Chondrocyte (in vitro differentiated cells): Measurements from ENCODE around the gene KLF5. TPM values are rescaled to one million over a fixed set of nuclear protein-coding genes. Genes with fewer than 3 reads are reported as not detected.

Experiments used
- DNase-seq: peaks from one replicate; pipeline ENCODE4 v3.0.0; 2021; ENCODE audit warnings: mixed read lengths, low spot score
- H3K27ac Mint-ChIP-seq: one replicate; pipeline ENCODE4 v1.8.0; 2021; ENCODE audit warnings: mild to moderate bottlenecking, moderate library complexity, mixed read lengths; ENCODE audit not compliant: unreplicated experiment
- H3K27me3 Mint-ChIP-seq: 2 replicates; pipeline ENCODE4 v1.8.0; 2021; ENCODE audit warnings: low read depth, mixed read lengths
- H3K36me3 Mint-ChIP-seq: 2 replicates; pipeline ENCODE4 v1.8.0; 2021; ENCODE audit warnings: low read depth, mixed read lengths
- H3K4me1 Mint-ChIP-seq: 2 replicates; pipeline ENCODE4 v1.8.0; 2021; ENCODE audit warnings: low read depth, mild to moderate bottlenecking, mixed read lengths
- H3K4me3 Mint-ChIP-seq: one replicate; pipeline ENCODE4 v1.8.0; 2021; ENCODE audit warnings: mild to moderate bottlenecking, moderate library complexity, mixed read lengths; ENCODE audit not compliant: unreplicated experiment
- H3K9me3 Mint-ChIP-seq: 2 replicates; pipeline ENCODE4 v1.8.0; 2021; ENCODE audit warnings: low read depth, mixed read lengths
- total RNA-seq: library from RNA; stranded (reverse); gene quantifications from 3 replicates; pipeline ENCODE4 v1.2.1, GENCODE V29; 2021
- TF ChIP-seq, protein P1 (sequence below): fragments of 200-600 bp; sonication (generic); IDR thresholded peaks from 2 replicates; pipeline ENCODE4 v1.5.0; 2021; ENCODE audit warnings: antibody characterized with exemption, mild to moderate bottlenecking, moderate library complexity

Gene KLF5
- total RNA-seq, 1 donor from 2014 or later = 7.9 TPM

DNA sequence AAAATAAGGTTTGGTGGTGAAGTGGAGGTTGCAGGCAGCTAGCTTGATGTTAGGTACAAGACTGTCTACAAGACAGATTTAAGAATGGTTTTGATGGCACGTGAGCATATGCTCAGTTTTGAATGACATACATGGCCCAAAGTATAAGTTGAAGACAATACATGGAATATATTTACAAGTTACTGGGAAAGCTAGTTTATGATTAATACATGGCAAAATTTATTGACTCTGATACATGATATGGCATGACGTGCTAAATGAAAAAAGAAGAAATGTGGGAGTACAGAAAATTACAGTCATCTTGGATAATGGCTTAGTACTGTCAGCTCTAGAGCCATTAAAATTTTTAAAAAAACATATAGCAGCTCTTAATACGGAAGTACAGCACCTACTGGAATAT is 4.4 kb downstream of the KLF5 start:
- TF ChIP-seq, protein P1, sequence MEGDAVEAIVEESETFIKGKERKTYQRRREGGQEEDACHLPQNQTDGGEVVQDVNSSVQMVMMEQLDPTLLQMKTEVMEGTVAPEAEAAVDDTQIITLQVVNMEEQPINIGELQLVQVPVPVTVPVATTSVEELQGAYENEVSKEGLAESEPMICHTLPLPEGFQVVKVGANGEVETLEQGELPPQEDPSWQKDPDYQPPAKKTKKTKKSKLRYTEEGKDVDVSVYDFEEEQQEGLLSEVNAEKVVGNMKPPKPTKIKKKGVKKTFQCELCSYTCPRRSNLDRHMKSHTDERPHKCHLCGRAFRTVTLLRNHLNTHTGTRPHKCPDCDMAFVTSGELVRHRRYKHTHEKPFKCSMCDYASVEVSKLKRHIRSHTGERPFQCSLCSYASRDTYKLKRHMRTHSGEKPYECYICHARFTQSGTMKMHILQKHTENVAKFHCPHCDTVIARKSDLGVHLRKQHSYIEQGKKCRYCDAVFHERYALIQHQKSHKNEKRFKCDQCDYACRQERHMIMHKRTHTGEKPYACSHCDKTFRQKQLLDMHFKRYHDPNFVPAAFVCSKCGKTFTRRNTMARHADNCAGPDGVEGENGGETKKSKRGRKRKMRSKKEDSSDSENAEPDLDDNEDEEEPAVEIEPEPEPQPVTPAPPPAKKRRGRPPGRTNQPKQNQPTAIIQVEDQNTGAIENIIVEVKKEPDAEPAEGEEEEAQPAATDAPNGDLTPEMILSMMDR = no peak
- DNase-seq = no peak
- no peak overlapping the region for H3K27ac Mint-ChIP-seq
- H3K4me1 Mint-ChIP-seq = peaks cover 27% of the 10 kb centered on the region
- no peaks in the 10 kb centered on the region for H3K9me3 Mint-ChIP-seq
- no peak overlapping the region for H3K4me3 Mint-ChIP-seq
- no peaks in the 10 kb centered on the region for H3K27me3 Mint-ChIP-seq
- H3K36me3 Mint-ChIP-seq = peaks cover 15% of the 10 kb centered on the region

DNA sequence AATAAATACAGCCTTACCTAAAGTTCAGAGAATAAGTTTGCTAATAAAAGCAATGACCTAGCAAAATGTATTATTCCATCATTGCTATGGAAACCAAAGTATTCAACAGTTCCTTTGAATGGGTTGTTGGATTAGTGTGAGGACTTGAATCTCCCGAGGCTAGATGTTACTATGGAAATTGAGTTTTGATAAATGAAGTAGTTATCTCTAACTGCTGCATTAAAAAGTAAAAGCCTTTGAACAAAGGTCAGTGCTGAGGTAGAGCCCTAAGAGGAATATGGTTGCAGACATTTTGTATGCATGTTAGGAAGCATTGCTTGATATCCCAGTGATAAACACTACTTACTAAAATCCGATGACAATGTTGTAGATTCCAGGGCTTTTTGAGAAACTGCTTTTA is 6.2 kb downstream of the KLF5 start:
- no peak overlapping the region for H3K27ac Mint-ChIP-seq

DNA sequence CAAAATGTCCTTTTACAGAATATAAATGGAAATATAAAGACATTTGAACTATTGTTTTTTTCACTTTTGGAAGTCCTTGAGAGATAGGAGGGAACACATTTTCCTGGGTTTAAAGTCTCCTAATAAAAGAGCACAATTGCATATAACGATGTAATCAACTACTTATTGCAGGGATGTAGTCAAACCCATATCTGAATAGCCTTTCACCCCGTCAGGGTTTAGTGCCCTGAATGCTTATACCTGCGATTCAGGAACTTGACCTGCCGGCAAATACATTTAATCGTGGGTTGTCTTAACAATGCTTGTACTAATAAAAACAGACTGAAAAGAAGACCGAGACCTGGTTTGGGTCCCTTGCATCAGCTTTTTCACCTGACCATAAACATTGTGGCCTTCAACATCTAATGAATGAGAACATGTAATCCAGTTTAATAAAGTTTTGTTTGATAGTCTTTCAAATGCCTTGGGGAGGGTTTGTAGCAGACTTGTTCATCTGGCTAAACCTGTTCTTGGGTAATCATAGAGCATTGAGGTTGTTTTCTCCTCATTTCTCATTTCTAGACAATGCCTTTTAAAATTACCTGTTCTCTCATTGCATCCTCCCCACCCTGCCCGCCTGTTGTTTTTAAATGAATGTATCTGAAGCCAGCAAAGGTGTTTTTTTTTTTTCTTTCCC is 7.0 kb downstream of the KLF5 start:
- H3K27ac Mint-ChIP-seq = no peak overlapping the region
- H3K4me1 Mint-ChIP-seq = peaks cover 23% of the 10 kb centered on the region
- DNase-seq = no peak
- no peaks in the 10 kb centered on the region for H3K27me3 Mint-ChIP-seq
- peaks cover 17% of the 10 kb centered on the region for H3K36me3 Mint-ChIP-seq
- TF ChIP-seq, protein P1 = no peak
- H3K9me3 Mint-ChIP-seq = no peaks in the 10 kb centered on the region
- H3K4me3 Mint-ChIP-seq = no peak overlapping the region

More for the DNA sequence above, 6.2 kb downstream of the KLF5 start:
- H3K36me3 Mint-ChIP-seq = peaks cover 17% of the 10 kb centered on the region
- no peaks in the 10 kb centered on the region for H3K27me3 Mint-ChIP-seq
- H3K9me3 Mint-ChIP-seq = no peaks in the 10 kb centered on the region
- DNase-seq = no peak
- no peak overlapping the region for H3K4me3 Mint-ChIP-seq
- TF ChIP-seq, protein P1 = no peak
- peaks cover 29% of the 10 kb centered on the region for H3K4me1 Mint-ChIP-seq

DNA sequence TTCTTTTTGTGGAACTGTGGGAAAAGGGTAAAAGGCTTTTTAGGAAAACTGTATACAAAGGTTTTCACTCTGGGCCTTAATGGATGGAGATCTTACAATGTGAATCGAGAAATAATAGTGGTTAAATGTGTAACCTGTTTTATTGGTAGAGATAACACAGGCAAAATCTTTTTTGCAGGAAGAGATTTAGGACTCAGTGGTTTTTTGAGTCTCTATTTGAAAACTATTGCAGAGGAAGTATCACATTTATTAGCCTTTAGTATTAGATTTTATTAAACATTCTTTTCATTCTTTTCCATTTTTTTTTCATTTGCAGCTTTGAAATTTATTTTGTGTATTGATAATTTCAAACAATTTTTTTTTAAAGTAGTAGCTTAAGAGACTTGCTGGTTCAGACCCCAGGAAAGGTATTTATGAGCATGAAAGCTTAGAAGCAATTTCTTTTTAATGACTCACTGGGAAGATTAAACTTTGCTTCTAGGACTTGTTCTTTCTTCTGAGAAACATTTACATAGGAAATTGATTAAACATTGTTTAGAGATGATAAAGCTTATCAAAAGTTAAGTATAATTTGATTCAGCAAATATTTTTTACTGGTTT is 10.5 kb downstream of the KLF5 start:
- H3K36me3 Mint-ChIP-seq = peaks cover 12% of the 10 kb centered on the region

DNA sequence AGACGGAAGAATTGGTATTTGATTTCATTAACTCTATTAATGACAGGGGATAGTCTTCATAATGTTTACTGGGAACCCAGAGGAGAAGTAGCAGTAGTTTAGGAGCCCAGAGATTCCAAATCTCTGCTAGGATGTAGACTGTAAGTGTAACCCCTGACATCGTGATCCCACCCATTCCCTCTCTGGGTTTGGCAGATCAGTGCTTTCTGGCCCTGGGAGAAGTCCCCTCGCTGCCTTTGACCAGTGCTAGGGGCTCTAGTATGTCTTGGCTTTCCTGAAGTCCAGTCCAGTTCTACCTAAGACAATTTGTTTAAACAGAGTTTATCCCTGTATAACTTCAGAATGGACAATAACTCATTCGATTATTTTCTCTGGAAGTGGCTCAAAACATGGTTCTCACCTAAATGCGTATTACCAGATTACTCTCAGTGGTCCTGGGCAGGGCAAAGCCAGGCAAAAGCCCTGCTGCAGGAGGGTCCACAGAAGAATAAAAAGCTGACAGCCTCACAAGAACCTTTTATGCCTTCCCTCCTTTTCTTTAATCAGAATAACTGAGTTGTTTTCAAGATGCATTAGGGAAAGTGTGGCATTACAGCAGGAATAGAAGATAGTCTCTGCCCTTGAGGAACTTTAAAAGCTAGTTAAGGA is 11.8 kb downstream of the KLF5 start:
- no peak for DNase-seq
- peaks cover 29% of the 10 kb centered on the region for H3K4me1 Mint-ChIP-seq
- TF ChIP-seq, protein P1 = no peak
- H3K27ac Mint-ChIP-seq = no peak overlapping the region
- no peaks in the 10 kb centered on the region for H3K9me3 Mint-ChIP-seq
- H3K4me3 Mint-ChIP-seq = no peak overlapping the region
- H3K27me3 Mint-ChIP-seq = no peaks in the 10 kb centered on the region
- H3K36me3 Mint-ChIP-seq = peaks cover 12% of the 10 kb centered on the region

More for the DNA sequence above, 10.5 kb downstream of the KLF5 start:
- H3K4me3 Mint-ChIP-seq = no peak overlapping the region
- no peak overlapping the region for H3K27ac Mint-ChIP-seq
- DNase-seq = no peak
- H3K4me1 Mint-ChIP-seq = peaks cover 24% of the 10 kb centered on the region
- no peaks in the 10 kb centered on the region for H3K27me3 Mint-ChIP-seq
- TF ChIP-seq, protein P1 = no peak
- no peaks in the 10 kb centered on the region for H3K9me3 Mint-ChIP-seq
